H1 (cell line): ENCODE measurements around the gene CADPS. TPM values are rescaled to one million over a fixed set of nuclear protein-coding genes. Genes with fewer than 3 reads are reported as not detected.

ENCODE experiments used
- CTCF ChIA-PET: fragments of 300-600 bp; sonication (Branson Sonifier 250); formaldehyde crosslinking; loops from one replicate; lab custom pipeline; 2021; ENCODE audit not compliant: partially characterized antibody; lab: Charles Lee
- POLR2A ChIA-PET: fragments of 300-600 bp; sonication (Branson Sonifier 250); formaldehyde crosslinking; loops from one replicate; lab custom pipeline; 2021; ENCODE audit warnings: inconsistent platforms; ENCODE audit not compliant: partially characterized antibody; lab: Charles Lee
- DNase-seq, 2 experiments: peaks; one replicate each; pipeline versions ENCODE4 v3.0.0 to v3.0.0-alpha.2; 2010 to 2022; ENCODE audit warnings: low spot score in 2 of 2, low read depth in 1 of 2, mixed read lengths in 1 of 2
- FAIRE-seq: peaks from 2 replicates; lab custom pipeline; 2011; peaks lifted over from hg19 to GRCh38; lab: Jason Lieb, UNC
- H2AFZ ChIP-seq: 2 replicates; pipeline ENCODE4 v1.8.1; 2012; ENCODE audit warnings: low read length, inconsistent platforms
- H2AK5ac ChIP-seq: 2 replicates; pipeline ENCODE4 v1.6.1; 2013; ENCODE audit warnings: low read depth, low read length
- H2BK120ac ChIP-seq: replicated peaks from 2 replicates; pipeline ENCODE3; 2013; ENCODE audit warnings: low read depth, low read length, inconsistent platforms
- H2BK12ac ChIP-seq: 2 replicates; pipeline ENCODE4 v1.6.1; 2013; ENCODE audit warnings: low read depth, low read length
- H2BK15ac ChIP-seq: 2 replicates; pipeline ENCODE4 v1.6.1; 2013; ENCODE audit warnings: low read length
- H2BK20ac ChIP-seq: 2 replicates; pipeline ENCODE4 v1.6.1; 2013; ENCODE audit warnings: low read length
- H2BK5ac ChIP-seq: 2 replicates; pipeline ENCODE4 v1.6.1; 2013; ENCODE audit warnings: low read depth, low read length
- H3K14ac ChIP-seq: 2 replicates; pipeline ENCODE4 v1.6.1; 2013; ENCODE audit warnings: inconsistent platforms; ENCODE audit not compliant: insufficient read length
- H3K18ac ChIP-seq: 2 replicates; pipeline ENCODE4 v1.6.1; 2013; ENCODE audit warnings: low read length; ENCODE audit errors: extremely low read depth
- H3K23ac ChIP-seq: 2 replicates; pipeline ENCODE4 v1.6.1; 2013; ENCODE audit warnings: inconsistent platforms; ENCODE audit not compliant: insufficient read length
- H3K23me2 ChIP-seq: 2 replicates; pipeline ENCODE4 v1.6.1; 2013; ENCODE audit warnings: low read depth, low read length
- H3K27ac ChIP-seq: 2 replicates; pipeline ENCODE4 v1.6.1; 2011; ENCODE audit warnings: low read depth, low read length, inconsistent platforms
- H3K27me3 ChIP-seq, 4 experiments: replicated peaks in 1 of 4; 1 replicate in 1 of 4; 2 replicates in 3 of 4; pipeline versions ENCODE4 v1.6.1 to v1.8.1; 2011 to 2013; ENCODE audit warnings: low read length in 3 of 4, mild to moderate bottlenecking in 3 of 4, inconsistent platforms in 2 of 4, mixed read lengths in 2 of 4, moderate library complexity in 1 of 4; ENCODE audit not compliant: control insufficient read depth in 3 of 4, insufficient read depth in 3 of 4; ENCODE audit errors: extremely low read depth in 1 of 4
- H3K36me3 ChIP-seq, 4 experiments: 2 replicates each; pipeline versions ENCODE4 v1.6.1 to v1.8.1; 2011 to 2013; ENCODE audit warnings: mild to moderate bottlenecking in 4 of 4, low read length in 3 of 4, moderate library complexity in 2 of 4, control low read depth in 1 of 4, inconsistent platforms in 1 of 4; ENCODE audit not compliant: insufficient read depth in 4 of 4, control insufficient read depth in 2 of 4
- H3K4ac ChIP-seq: replicated peaks from 2 replicates; pipeline ENCODE3; 2013; ENCODE audit warnings: low read length, low read depth, mixed read lengths, inconsistent platforms; ENCODE audit not compliant: insufficient read length
- H3K4me1 ChIP-seq, 4 experiments: replicated peaks in 1 of 4; 1 replicate in 1 of 4; 2 replicates in 3 of 4; pipeline versions ENCODE4 v1.6.1 to v1.8.1; 2011 to 2013; ENCODE audit warnings: low read length in 3 of 4, inconsistent platforms in 2 of 4, mixed read lengths in 1 of 4; ENCODE audit not compliant: insufficient read depth in 4 of 4, control insufficient read depth in 3 of 4
- H3K4me2 ChIP-seq, 2 experiments: 2 replicates each; pipeline versions ENCODE4 v1.6.1 to v1.8.1; 2011 to 2013; ENCODE audit warnings: low read depth in 2 of 2, low read length in 2 of 2, control low read depth in 1 of 2, inconsistent platforms in 1 of 2, mild to moderate bottlenecking in 1 of 2; ENCODE audit not compliant: insufficient read depth in 1 of 2
- H3K4me3 ChIP-seq, 4 experiments: fragments of 200-600, 300-600 bp in 1 of 4; sonication (generic), shearing (Covaris generic), sonication (Bioruptor Twin) in 1 of 4; 2 replicates each; pipeline versions ENCODE4 v1.5.1 to v1.8.1; 2011 to 2016; ENCODE audit warnings: low read length in 4 of 4, low read depth in 3 of 4, control low read depth in 2 of 4, inconsistent platforms in 2 of 4, mild to moderate bottlenecking in 2 of 4, mixed read lengths in 1 of 4, moderate library complexity in 1 of 4; ENCODE audit not compliant: insufficient read depth in 2 of 4; ENCODE audit errors: extremely low read depth in 1 of 4
- H3K56ac ChIP-seq: replicated peaks from 2 replicates; pipeline ENCODE3; 2013; ENCODE audit warnings: low read depth, mild to moderate bottlenecking, mixed read lengths, low read length, inconsistent platforms; ENCODE audit not compliant: insufficient read length
- H3K79me1 ChIP-seq: 2 replicates; pipeline ENCODE4 v1.6.1; 2013; ENCODE audit warnings: low read depth, low read length, control low read depth
- H3K79me2 ChIP-seq, 2 experiments: 2 replicates each; pipeline versions ENCODE4 v1.6.1 to v1.8.1; 2012 to 2013; ENCODE audit warnings: low read length in 2 of 2, mild to moderate bottlenecking in 2 of 2, inconsistent platforms in 1 of 2; ENCODE audit not compliant: insufficient read depth in 2 of 2, control insufficient read depth in 1 of 2
- H3K9ac ChIP-seq, 4 experiments: replicated peaks in 1 of 4; 1 replicate in 1 of 4; 2 replicates in 3 of 4; pipeline versions ENCODE4 v1.6.1 to v1.8.1; 2011 to 2013; ENCODE audit warnings: low read depth in 3 of 4, low read length in 3 of 4, control low read depth in 2 of 4, mild to moderate bottlenecking in 2 of 4, moderate library complexity in 2 of 4, inconsistent platforms in 1 of 4; ENCODE audit errors: extremely low read depth in 1 of 4
- H3K9me3 ChIP-seq, 2 experiments: 2 replicates each; pipeline versions ENCODE4 v1.6.1 to v1.8.1; 2012 to 2013; ENCODE audit warnings: mild to moderate bottlenecking in 2 of 2, moderate library complexity in 2 of 2, control low read depth in 1 of 2, inconsistent platforms in 1 of 2, low read depth in 1 of 2, low read length in 1 of 2, mixed read lengths in 1 of 2; ENCODE audit not compliant: insufficient read depth in 2 of 2
- H4K20me1 ChIP-seq, 2 experiments: replicated peaks in 1 of 2; 2 replicates each; pipeline versions ENCODE3 to v1.8.1; 2011 to 2013; ENCODE audit warnings: inconsistent platforms in 2 of 2, low read length in 2 of 2, mild to moderate bottlenecking in 1 of 2; ENCODE audit not compliant: insufficient read depth in 2 of 2, control insufficient read depth in 1 of 2
- H4K5ac ChIP-seq: 2 replicates; pipeline ENCODE4 v1.6.1; 2013; ENCODE audit warnings: low read length, low read depth, mixed read lengths, inconsistent platforms; ENCODE audit not compliant: insufficient read length
- H4K8ac ChIP-seq: 2 replicates; pipeline ENCODE4 v1.8.0; 2013; ENCODE audit warnings: mild to moderate bottlenecking, moderate library complexity, low read length, inconsistent platforms; ENCODE audit not compliant: insufficient read depth; ENCODE audit errors: extremely low read depth
- H4K91ac ChIP-seq: replicated peaks from 2 replicates; pipeline ENCODE3; 2013; ENCODE audit warnings: low read length, mixed read lengths, inconsistent platforms; ENCODE audit not compliant: insufficient read length
- CHD1 ChIP-seq: IDR thresholded peaks from 2 replicates; pipeline ENCODE4 v1.6.1; 2012; ENCODE audit warnings: low read depth, low read length, improper control_type of control experiment
- PHF8 ChIP-seq: fragments of 200-600 bp; sonication (generic); conservative IDR thresholded peaks from 2 replicates; pipeline ENCODE4 v1.7.1; 2012; ENCODE audit warnings: low read depth, mild to moderate bottlenecking, inconsistent platforms, low read length, moderate library complexity
- POLR2AphosphoS5 ChIP-seq: IDR thresholded peaks from 2 replicates; pipeline ENCODE4 v1.6.1; 2011; ENCODE audit warnings: low read depth, low read length
- SIX5 ChIP-seq: IDR thresholded peaks from 2 replicates; pipeline ENCODE4 v1.6.1; 2011; ENCODE audit warnings: mild to moderate bottlenecking, low read depth, low read length
- ZNF274 ChIP-seq: IDR thresholded peaks from 2 replicates; pipeline ENCODE4 v1.7.0; 2012; ENCODE audit warnings: low read length, borderline replicate concordance; ENCODE audit errors: extremely low read depth
- WGBS, 2 experiments: shearing (Covaris generic) in 1 of 2; methylation state at CpG; one replicate each; pipeline versions ENCODE4 v1.1.6 to v1.1.7; 2013 to 2015; ENCODE audit warnings: low lambda C conversion rate in 2 of 2, mixed read lengths in 2 of 2, inconsistent platforms in 1 of 2, low coverage in 1 of 2, missing lambda C conversion rate in 1 of 2; ENCODE audit not compliant: insufficient replicate concordance in 2 of 2, insufficient coverage in 1 of 2, insufficient read length in 1 of 2; ENCODE audit errors: extremely low coverage in 1 of 2, missing lambda C conversion rate in 1 of 2; 5-methylcytosine and 5-hydroxymethylcytosine counted together
- polyA plus RNA-seq, 7 experiments: library from polyadenylated mRNA; depleted of rRNA in 3 of 7; stranded (reverse) in 5 of 7; unstranded in 2 of 7; fragments of >200 nt in 5 of 7; fragments of 200-250 nt in 2 of 7; gene quantifications; 1 replicate in 5 of 7; 2 replicates in 1 of 7; 4 replicates in 1 of 7; pipeline versions ENCODE4 v1.2.1 to v1.2.3, GENCODE V29; 2011 to 2013; ENCODE audit warnings: missing spikeins in 2 of 7, mixed read lengths in 2 of 7
- total RNA-seq: library from RNA; stranded (reverse); fragmentation: NEBNext Ultra II Directional; extraction: Animal tissue kit (Norgen Biotek cat#: 25700); gene quantifications from 2 replicates; pipeline ENCODE4 v1.2.1, GENCODE V29; 2021
- TF ChIP-seq, protein P1 (sequence below): IDR thresholded peaks from 2 replicates; pipeline ENCODE4 v1.6.1; 2012; ENCODE audit warnings: low read length, inconsistent platforms
- TF ChIP-seq, protein P2 (sequence below): IDR thresholded peaks from 2 replicates; pipeline ENCODE4 v1.6.1; 2012; ENCODE audit warnings: inconsistent platforms

The CADPS gene
- total and polyA plus RNA-seq, 2 of the 8 experiments (the other 6 are each of a cell fraction or from before 2014, with no cell fraction given): 7.1 to 10.2 TPM

DNA sequence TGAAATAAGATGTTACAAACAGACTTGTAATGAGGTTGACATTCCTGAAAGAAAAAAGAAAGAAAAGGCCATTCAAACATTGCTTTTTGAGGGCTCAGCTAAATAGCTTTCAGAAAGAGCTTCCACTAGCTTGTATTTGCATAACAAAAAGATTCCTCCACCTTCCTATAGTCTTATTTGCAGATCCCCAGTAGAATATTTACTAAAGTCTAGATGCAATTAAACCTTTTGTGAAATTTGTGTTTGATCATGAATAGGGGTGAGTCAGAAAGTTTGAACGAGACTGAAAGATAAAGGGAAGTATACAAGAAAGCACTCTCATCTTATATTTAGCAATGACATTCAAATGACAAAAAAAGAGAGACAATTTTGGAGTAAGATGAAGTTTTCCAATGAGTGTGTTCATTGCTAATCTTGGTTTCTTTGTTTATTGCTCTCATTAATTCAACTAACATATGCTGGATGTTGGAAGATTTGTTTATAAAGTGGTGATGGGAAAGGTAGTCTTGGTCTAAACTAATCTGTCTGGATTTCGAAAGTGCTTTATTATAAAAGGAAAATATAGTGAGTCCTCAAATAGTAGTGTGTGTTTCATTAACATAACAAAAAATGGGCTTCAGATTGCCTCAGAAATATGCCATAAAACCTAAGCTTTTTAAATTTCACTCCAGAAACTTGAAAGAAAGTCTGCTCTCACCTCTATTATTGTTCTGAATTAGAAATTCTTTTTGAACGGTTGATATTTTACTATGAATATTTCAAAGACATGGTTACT is 9.1 kb upstream of the CADPS start:
- Histone ChIP-seq H2BK20ac (no peak overlapping the region), H2BK12ac (no peak overlapping the region), H4K5ac (peak overlapping the region; percentile 99), H4K20me1 (no peaks in the 10 kb centered on the region), H3K23ac (no peak overlapping the region), H3K27ac (peak overlapping the region; percentile 4; the same call in 1 of the 2 replicates), H3K4me3 (peak overlapping the region in 1 of 4 experiments; percentile 34; a peak in 1 of 8 replicates), H3K56ac (no peak overlapping the region), H3K4ac (no peak overlapping the region), H3K14ac (no peak overlapping the region), H4K8ac (no peak overlapping the region), H3K18ac (peak overlapping the region; percentile 39; the same call in 1 of the 2 replicates), H2BK120ac (no peak overlapping the region), H2AFZ (no peak overlapping the region), H4K91ac (no peak overlapping the region), H3K9ac (no peak overlapping the region), H3K4me2 (peak overlapping the region; percentile 13 to 50; a peak in 2 of 4 replicates), H2AK5ac (no peak overlapping the region), H3K4me1 (peaks cover 0 to 22% (median 11%) of the 10 kb centered on the region in 4 experiments; a peak in 6 of 7 replicates), H2BK15ac (no peak overlapping the region), H3K27me3 (no peaks in the 10 kb centered on the region), H3K9me3 (no peaks in the 10 kb centered on the region), H3K79me1 (no peaks in the 10 kb centered on the region), H3K23me2 (no peaks in the 10 kb centered on the region), H3K36me3 (no peaks in the 10 kb centered on the region), H2BK5ac (no peak overlapping the region), H3K79me2 (no peaks in the 10 kb centered on the region)
- peak; percentile 97 for FAIRE-seq
- POLR2A ChIA-PET: interaction anchor here (0.6 to 4.4 kb wide), 4 partner anchors 10 to 87 kb away, joined by 3 to 32 read pairs (median 4); partner anchors contain the start of gene CADPS
- no peak for DNase-seq
- WGBS, 2 experiments: 14% methylated on average over 3 of the region's 3 CpGs; no CpG with 5 or more reads in 1 of the 2 experiments
- CTCF ChIA-PET: interaction anchor here (0.7 to 1.4 kb wide), 7 partner anchors 10 to 348 kb away, joined by 3 to 6 read pairs (median 3); partner anchors contain the start of gene CADPS
- TF ChIP-seq PHF8 (no peak), CHD1 (no peak), SIX5 (0 out of 2 replicates have a peak, but pooled peaks have one; percentile 2), POLR2AphosphoS5 (no peak), ZNF274 (no peak)
- TF ChIP-seq, protein P1, sequence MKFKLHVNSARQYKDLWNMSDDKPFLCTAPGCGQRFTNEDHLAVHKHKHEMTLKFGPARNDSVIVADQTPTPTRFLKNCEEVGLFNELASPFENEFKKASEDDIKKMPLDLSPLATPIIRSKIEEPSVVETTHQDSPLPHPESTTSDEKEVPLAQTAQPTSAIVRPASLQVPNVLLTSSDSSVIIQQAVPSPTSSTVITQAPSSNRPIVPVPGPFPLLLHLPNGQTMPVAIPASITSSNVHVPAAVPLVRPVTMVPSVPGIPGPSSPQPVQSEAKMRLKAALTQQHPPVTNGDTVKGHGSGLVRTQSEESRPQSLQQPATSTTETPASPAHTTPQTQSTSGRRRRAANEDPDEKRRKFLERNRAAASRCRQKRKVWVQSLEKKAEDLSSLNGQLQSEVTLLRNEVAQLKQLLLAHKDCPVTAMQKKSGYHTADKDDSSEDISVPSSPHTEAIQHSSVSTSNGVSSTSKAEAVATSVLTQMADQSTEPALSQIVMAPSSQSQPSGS: no peak
- TF ChIP-seq, protein P2, sequence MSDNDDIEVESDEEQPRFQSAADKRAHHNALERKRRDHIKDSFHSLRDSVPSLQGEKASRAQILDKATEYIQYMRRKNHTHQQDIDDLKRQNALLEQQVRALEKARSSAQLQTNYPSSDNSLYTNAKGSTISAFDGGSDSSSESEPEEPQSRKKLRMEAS: no peak
